Measurements from ENCODE around the gene ALDH2.

The ALDH2 gene

DNA sequence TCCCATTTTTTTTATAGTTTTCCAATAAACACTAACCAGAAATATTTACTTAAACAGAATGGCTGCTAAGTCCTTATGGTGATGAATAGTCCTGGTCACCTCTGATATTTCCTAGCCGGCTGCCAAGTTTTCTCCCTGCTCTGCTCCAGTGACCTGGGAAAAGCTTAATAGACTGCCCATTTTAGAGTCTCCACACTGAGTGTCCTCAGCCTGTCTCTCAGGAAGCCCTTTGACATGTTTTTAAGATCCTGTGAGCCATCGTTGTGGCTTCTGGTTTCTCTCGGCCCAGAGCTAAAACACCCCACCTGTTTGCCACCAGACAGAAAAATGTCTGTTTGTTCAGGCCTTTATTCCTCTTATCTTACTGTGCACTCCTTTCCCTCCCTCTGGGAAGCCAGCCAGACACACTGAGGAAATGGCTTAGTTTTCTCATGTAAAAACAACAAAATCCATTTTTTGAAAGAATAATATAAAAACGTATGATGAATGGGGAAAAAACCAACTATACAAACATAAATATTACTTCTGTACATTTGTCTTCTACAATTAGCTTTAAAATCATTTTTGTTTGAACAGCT, 25.4 kb upstream of the ALDH2 start:
- H3K36me3 ChIP-seq (ENCODE audit: insufficient read depth, low read length): peaks cover 13% of the 10 kb centered on the region; the same call in 1 of the 2 replicates
- no peak overlapping the region for H3K9ac ChIP-seq (ENCODE audit: insufficient read length)
- H3K9me3 ChIP-seq (ENCODE audit: low read depth, low read length): no peaks in the 10 kb centered on the region
- H3K4me3 ChIP-seq: no peak overlapping the region
- no peak for TF ChIP-seq POLR2AphosphoS5 (IDR thresholded peaks at IDR 0.05; ENCODE audit: borderline replicate concordance, low read depth, low read length)
- no peak for TF ChIP-seq EZH2 (IDR thresholded peaks at IDR 0.05)
- no peak for TF ChIP-seq FOXP2 (optimal IDR thresholded peaks at IDR 0.05; ENCODE audit: control extremely low read depth, extremely low read length, insufficient read depth)
- H3K27ac ChIP-seq: no peak overlapping the region
- no peak for DNase-seq (ENCODE audit: low read depth, low spot score)

DNA sequence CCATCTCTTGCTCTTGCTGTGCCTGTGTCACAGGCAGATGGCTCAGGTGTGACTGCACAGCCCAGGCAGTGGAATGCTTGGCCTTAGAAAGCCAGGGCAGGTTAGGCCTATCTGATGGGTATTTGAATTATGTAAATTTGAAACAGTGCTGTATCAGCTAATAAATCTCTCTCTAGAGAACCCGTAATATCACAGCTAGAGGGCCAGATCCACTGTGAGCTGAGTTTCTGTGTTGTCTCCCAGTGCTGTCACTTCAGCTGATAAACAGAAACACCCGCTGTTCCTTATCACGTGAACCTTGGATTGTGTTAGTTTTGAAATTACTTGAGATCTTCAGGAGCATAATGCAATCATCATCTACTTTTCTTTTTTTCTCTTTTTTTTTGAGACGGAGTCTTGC, 21.5 kb upstream of the ALDH2 start:
- TF ChIP-seq FOXP2 (optimal IDR thresholded peaks at IDR 0.05; ENCODE audit: control extremely low read depth, extremely low read length, insufficient read depth) (no peak), EZH2 (IDR thresholded peaks at IDR 0.05) (no peak), POLR2AphosphoS5 (IDR thresholded peaks at IDR 0.05; ENCODE audit: borderline replicate concordance, low read depth, low read length) (no peak)
- no peak overlapping the region for H3K27ac ChIP-seq
- no peaks in the 10 kb centered on the region for H3K9me3 ChIP-seq (ENCODE audit: low read depth, low read length)
- DNase-seq (ENCODE audit: low read depth, low spot score): no peak
- peaks cover 12% of the 10 kb centered on the region; the same call in 1 of the 2 replicates for H3K36me3 ChIP-seq (ENCODE audit: insufficient read depth, low read length)
- H3K4me3 ChIP-seq: no peak overlapping the region
- H3K9ac ChIP-seq (ENCODE audit: insufficient read length): no peak overlapping the region

DNA sequence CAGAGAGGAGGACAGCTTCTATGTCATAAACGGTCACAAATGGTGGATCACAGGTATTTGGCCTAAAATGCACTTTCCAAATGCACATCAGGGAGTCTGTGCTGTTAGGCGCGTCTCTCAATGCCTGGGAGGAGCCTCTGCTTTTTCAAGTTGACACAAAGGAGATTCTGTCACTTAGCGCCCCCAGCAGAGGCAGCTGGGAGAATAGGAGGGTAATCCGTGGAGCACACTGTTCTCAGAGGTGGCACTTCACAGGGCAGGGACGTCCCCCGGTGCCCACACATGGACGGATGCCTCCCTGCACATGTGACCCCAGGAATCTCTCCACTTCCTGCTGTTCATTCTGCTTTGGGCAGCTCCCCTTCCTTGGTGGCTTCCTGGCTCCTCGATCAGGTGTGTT, 19.4 kb upstream of the ALDH2 start:
- Histone ChIP-seq H3K9me3 (ENCODE audit: low read depth, low read length) (no peaks in the 10 kb centered on the region), H3K27ac (no peak overlapping the region), H3K36me3 (ENCODE audit: insufficient read depth, low read length) (peaks cover 12% of the 10 kb centered on the region; the same call in 1 of the 2 replicates), H3K9ac (ENCODE audit: insufficient read length) (no peak overlapping the region), H3K4me3 (no peak overlapping the region)
- TF ChIP-seq EZH2 (IDR thresholded peaks at IDR 0.05) (no peak), FOXP2 (optimal IDR thresholded peaks at IDR 0.05; ENCODE audit: control extremely low read depth, extremely low read length, insufficient read depth) (no peak), POLR2AphosphoS5 (IDR thresholded peaks at IDR 0.05; ENCODE audit: borderline replicate concordance, low read depth, low read length) (no peak)
- DNase-seq (ENCODE audit: low read depth, low spot score): no peak

DNA sequence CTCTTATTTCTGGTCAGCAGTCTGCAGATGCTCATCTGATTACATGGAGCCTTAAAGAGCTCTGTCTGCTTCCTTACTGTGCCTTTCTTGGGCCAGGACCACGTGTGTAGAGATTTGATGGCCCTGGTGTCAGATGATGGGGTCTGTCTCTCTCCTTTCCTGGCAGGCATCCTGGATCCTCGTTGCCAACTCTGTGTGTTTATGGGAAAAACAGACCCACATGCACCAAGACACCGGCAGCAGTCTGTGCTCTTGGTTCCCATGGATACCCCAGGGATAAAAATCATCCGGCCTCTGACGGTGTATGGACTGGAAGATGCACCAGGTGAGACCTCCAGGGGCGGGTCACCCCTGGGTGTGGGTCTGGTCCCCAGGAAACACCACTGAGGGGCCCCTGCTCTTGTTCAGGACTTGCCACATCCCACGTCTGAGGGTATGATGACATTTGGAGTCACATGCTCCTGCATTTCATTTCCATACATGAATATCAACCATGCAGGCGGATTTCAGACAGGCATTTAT, 18.5 kb upstream of the ALDH2 start:
- H3K4me3 ChIP-seq: no peak overlapping the region
- no peak for DNase-seq (ENCODE audit: low read depth, low spot score)
- H3K9ac ChIP-seq (ENCODE audit: insufficient read length): no peak overlapping the region
- no peak overlapping the region for H3K27ac ChIP-seq
- TF ChIP-seq FOXP2 (optimal IDR thresholded peaks at IDR 0.05; ENCODE audit: control extremely low read depth, extremely low read length, insufficient read depth): no peak
- no peaks in the 10 kb centered on the region for H3K9me3 ChIP-seq (ENCODE audit: low read depth, low read length)
- peaks cover 12% of the 10 kb centered on the region; the same call in 1 of the 2 replicates for H3K36me3 ChIP-seq (ENCODE audit: insufficient read depth, low read length)

DNA sequence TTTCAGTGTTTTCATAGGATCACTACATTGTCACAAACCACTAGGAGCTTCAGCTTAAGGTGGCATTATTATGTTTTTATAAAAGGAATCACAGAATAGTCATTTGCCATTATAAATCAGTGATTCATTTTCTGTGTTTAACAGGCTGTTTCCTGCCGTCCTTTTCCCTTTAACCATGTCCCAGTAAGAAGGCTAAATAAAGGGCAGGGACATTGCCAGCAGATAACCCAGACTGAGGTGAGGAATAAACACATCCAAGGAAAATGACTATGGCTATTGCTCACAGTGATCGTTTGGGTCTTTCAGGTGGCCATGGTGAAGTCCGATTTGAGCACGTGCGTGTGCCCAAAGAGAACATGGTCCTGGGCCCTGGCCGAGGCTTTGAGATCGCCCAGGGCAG, 17.9 kb upstream of the ALDH2 start:
- TF ChIP-seq FOXP2 (optimal IDR thresholded peaks at IDR 0.05; ENCODE audit: control extremely low read depth, extremely low read length, insufficient read depth): no peak
- no peak for TF ChIP-seq POLR2AphosphoS5 (IDR thresholded peaks at IDR 0.05; ENCODE audit: borderline replicate concordance, low read depth, low read length)
- H3K4me3 ChIP-seq: no peak overlapping the region
- H3K9me3 ChIP-seq (ENCODE audit: low read depth, low read length): no peaks in the 10 kb centered on the region
- no peak overlapping the region for H3K27ac ChIP-seq
- DNase-seq (ENCODE audit: low read depth, low spot score): no peak
- no peak overlapping the region for H3K9ac ChIP-seq (ENCODE audit: insufficient read length)
- H3K36me3 ChIP-seq (ENCODE audit: insufficient read depth, low read length): peaks cover 12% of the 10 kb centered on the region; the same call in 1 of the 2 replicates

DNA sequence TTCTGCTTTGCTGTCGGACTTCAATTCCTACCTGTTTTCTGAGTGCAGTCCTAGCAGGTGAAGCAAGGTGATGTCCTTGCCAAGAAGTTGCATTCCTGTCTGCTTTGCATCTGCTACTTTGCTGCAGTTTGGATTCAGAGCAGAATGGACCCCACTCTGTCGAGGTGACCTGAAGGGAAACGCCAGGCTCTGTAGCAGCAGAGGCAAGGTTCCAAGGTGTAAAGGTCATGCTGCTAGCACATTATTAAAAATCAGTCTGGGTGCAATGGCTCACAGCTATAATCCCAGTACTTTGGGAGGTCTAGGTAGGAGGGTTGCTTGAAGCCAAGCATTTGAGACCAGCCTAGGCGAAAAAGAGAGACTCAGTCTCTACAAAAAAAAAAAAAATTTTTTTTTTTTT, 17.3 kb upstream of the ALDH2 start:
- TF ChIP-seq POLR2AphosphoS5 (IDR thresholded peaks at IDR 0.05; ENCODE audit: borderline replicate concordance, low read depth, low read length) (no peak), EZH2 (IDR thresholded peaks at IDR 0.05) (no peak), FOXP2 (optimal IDR thresholded peaks at IDR 0.05; ENCODE audit: control extremely low read depth, extremely low read length, insufficient read depth) (no peak)
- Histone ChIP-seq H3K4me3 (no peak overlapping the region), H3K36me3 (ENCODE audit: insufficient read depth, low read length) (peaks cover 12% of the 10 kb centered on the region; the same call in 1 of the 2 replicates), H3K27ac (no peak overlapping the region), H3K9me3 (ENCODE audit: low read depth, low read length) (no peaks in the 10 kb centered on the region), H3K9ac (ENCODE audit: insufficient read length) (no peak overlapping the region)
- no peak for DNase-seq (ENCODE audit: low read depth, low spot score)

DNA sequence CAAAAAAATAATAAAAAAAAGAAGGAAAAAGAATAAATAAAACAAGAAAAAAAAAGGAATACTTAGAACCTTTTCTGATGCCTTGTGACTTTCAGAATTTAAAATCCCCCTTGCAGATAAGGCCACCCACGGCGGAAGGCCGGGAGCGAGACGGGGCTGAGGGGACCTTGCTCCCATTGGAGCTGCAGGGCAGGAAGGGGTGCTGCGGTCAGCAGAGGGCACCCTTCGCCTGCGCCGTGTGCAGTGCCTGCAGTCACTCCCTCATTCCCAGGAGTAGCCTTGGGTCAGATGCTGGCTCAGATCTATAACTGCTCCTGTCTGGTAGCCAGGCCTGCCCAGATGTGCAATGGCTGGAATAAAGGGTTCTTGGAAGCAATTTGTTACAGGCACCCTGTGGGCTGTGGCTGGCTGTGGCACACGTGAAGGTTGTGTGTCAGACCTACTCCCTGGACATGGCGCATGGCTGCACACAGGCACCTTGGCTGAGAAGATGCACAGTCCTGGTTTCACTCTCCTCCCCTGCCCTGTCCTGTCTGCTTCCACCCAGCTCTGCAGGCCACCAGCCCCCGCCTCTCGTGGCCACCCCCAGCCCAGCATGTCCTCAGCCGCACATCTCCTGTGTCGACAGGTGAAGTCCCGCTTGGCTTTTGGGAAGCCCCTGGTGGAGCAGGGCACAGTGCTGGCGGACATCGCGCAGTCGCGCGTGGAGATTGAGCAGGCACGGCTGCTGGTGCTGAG, 13.4 kb upstream of the ALDH2 start:
- H3K9me3 ChIP-seq (ENCODE audit: low read depth, low read length): no peaks in the 10 kb centered on the region
- no peak for TF ChIP-seq POLR2AphosphoS5 (IDR thresholded peaks at IDR 0.05; ENCODE audit: borderline replicate concordance, low read depth, low read length)
- no peak for TF ChIP-seq FOXP2 (optimal IDR thresholded peaks at IDR 0.05; ENCODE audit: control extremely low read depth, extremely low read length, insufficient read depth)
- TF ChIP-seq EZH2 (IDR thresholded peaks at IDR 0.05): no peak
- no peak overlapping the region for H3K9ac ChIP-seq (ENCODE audit: insufficient read length)
- H3K4me3 ChIP-seq: no peak overlapping the region
- H3K27ac ChIP-seq: no peak overlapping the region
- DNase-seq (ENCODE audit: low read depth, low spot score): no peak
- peaks cover 4% of the 10 kb centered on the region; the same call in 1 of the 2 replicates for H3K36me3 ChIP-seq (ENCODE audit: insufficient read depth, low read length)

DNA sequence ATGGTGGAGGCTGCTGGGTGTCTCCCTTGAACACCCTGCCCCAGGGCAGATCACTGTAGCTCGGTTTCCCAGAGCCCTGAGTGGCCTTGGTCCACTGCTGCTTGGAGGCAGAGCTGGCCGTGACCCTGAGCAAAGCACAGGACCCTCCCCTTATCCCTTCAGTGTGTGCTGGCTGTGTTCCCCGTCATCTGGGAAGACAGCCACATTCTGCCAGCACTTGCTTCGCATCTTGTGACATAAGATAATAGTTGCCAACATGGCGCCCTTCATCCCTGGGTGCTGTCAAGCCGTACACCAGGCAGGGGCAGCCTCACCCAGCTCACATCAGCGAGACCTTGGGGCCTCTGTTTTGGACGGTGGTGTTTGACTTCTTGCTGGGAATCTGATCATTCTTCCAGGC, 12.1 kb upstream of the ALDH2 start:
- no peak for DNase-seq (ENCODE audit: low read depth, low spot score)
- Histone ChIP-seq H3K9ac (ENCODE audit: insufficient read length) (no peak overlapping the region), H3K9me3 (ENCODE audit: low read depth, low read length) (no peaks in the 10 kb centered on the region), H3K27ac (no peak overlapping the region), H3K4me3 (no peak overlapping the region), H3K36me3 (ENCODE audit: insufficient read depth, low read length) (no peaks in the 10 kb centered on the region)
- TF ChIP-seq POLR2AphosphoS5 (IDR thresholded peaks at IDR 0.05; ENCODE audit: borderline replicate concordance, low read depth, low read length) (no peak), FOXP2 (optimal IDR thresholded peaks at IDR 0.05; ENCODE audit: control extremely low read depth, extremely low read length, insufficient read depth) (no peak), EZH2 (IDR thresholded peaks at IDR 0.05) (no peak)
